ENCODE measurements around the gene PSKH1.

Gene PSKH1

DNA sequence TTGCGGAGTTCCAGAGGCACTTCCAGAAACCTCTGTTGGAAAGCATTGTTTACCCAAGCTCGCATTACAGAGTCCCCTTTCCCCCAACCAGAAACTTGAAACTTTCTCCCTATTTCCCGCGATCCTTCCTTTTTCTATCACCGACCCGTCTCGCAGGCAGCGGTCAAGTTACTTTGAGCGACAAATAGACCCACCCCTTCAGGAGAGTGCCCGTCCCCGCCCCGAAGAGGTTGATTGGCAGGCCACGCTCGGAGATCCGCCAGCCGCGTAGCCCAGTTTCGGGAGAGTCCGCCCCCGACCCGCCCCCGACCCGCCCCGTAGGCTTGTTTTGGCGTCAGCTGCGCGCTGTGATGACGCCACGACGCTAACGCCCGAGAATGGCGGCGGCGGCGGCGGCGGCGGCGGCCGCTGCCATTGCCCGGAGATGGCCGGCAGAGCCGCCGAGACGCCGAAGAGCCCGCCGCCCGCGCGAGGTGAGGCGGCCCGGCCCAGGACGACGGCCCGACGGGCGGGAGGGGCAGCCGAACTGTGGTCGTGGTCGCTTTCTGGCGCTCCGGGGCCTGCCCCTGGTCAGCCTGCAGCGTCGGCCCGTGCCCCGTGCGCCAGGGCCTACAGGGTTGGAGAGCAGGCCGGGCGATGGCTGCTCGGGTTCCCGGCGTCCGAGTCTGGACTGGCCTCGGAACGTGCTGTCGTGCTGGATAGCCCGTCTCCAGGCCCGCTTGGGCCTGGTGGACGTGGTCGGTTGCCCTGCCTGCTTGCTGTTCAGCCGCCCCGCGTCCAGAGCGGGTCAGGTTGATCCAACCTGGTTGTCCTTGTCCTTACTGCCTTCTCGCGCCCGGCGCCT is at the start of gene PSKH1:
TSS of gene PSKH1 (plus strand) at position 356 of the 844 bp plus-strand sequence. CDS start 15,496 bp downstream, outside the sequence.
- H3K4me3 ChIP-seq (ENCODE audit: low read depth in 1 of 2, low read length in 2 of 2) = peak within 1 kb of the TSS; percentile 85 to 95
- H3K9me3 ChIP-seq (ENCODE audit: control insufficient read depth in 1 of 2, low read length in 2 of 2) = no peaks in the 10 kb centered on the region
- H3K27ac ChIP-seq (ENCODE audit: low read length) = peak within 1 kb of the TSS; percentile 92
- no peaks in the 10 kb centered on the region for H3K36me3 ChIP-seq (ENCODE audit: control insufficient read depth in 1 of 2, insufficient read depth in 2 of 2, low read length in 2 of 2)
- no peaks in the 10 kb centered on the region for H3K27me3 ChIP-seq (ENCODE audit: low read depth, low read length)
- H3K4me1 ChIP-seq (ENCODE audit: control insufficient read depth in 1 of 2, insufficient read depth in 2 of 2, low read length in 2 of 2) = peaks cover 15 to 31% of the 10 kb centered on the region in 2 donors

DNA sequence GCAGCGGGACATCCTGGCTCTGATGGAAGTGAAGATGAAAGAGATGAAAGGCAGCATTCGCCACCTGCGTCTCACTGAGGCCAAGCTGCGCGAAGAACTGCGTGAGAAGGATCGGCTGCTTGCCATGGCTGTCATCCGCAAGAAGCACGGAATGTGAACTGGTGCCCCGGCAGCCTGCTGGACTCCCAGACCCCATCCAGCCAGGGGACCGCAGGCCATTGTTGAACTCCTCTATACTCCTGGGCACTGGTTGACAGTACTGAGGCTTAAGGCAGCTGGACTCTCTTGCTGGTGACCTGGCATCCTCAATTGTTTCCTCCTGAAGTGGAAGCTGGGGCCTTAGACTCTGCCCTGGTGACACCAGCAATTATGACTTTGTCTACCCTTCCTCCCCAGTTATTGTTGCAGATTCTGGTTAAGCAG is 49.7 kb upstream of the PSKH1 start:
- no peaks in the 10 kb centered on the region for H3K9me3 ChIP-seq (ENCODE audit: control insufficient read depth in 1 of 2, low read length in 2 of 2)
- H3K27ac ChIP-seq (ENCODE audit: low read length) = peak overlapping the region; percentile 61
- no peaks in the 10 kb centered on the region for H3K27me3 ChIP-seq (ENCODE audit: low read depth, low read length)
- H3K36me3 ChIP-seq (ENCODE audit: control insufficient read depth in 1 of 2, insufficient read depth in 2 of 2, low read length in 2 of 2) = peaks cover 0 to 10% of the 10 kb centered on the region in 2 donors
- peaks cover 26 to 44% of the 10 kb centered on the region in 2 donors for H3K4me1 ChIP-seq (ENCODE audit: control insufficient read depth in 1 of 2, insufficient read depth in 2 of 2, low read length in 2 of 2)
- peak overlapping the region; percentile 56 to 85 for H3K4me3 ChIP-seq (ENCODE audit: low read depth in 1 of 2, low read length in 2 of 2)

DNA sequence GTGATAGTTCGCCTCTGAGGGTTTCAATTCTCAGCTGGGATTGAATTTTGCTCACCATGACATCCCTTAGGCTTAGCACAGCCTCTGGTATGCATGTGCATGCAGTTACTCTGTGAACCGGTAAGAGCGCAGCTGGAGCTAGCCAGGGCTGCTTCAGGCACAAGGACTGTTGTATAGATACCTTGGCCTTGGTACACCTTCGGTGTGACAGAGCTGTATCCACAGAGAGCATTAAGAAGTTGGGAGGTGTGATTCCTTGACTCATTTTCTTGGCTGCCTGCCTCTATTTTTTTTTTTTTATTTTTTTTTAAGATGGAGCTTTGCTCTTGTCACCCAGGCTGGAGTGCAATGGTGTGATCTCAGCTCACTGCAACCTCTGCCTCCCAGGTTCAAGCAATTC is 48.6 kb upstream of the PSKH1 start:
- no peaks in the 10 kb centered on the region for H3K27me3 ChIP-seq (ENCODE audit: low read depth, low read length)
- H3K36me3 ChIP-seq (ENCODE audit: control insufficient read depth in 1 of 2, insufficient read depth in 2 of 2, low read length in 2 of 2) = peaks cover 0 to 10% of the 10 kb centered on the region in 2 donors
- H3K4me3 ChIP-seq (ENCODE audit: low read depth in 1 of 2, low read length in 2 of 2) = peak overlapping the region; percentile 56 to 85
- peak overlapping the region; percentile 61 for H3K27ac ChIP-seq (ENCODE audit: low read length)
- no peaks in the 10 kb centered on the region for H3K9me3 ChIP-seq (ENCODE audit: control insufficient read depth in 1 of 2, low read length in 2 of 2)
- H3K4me1 ChIP-seq (ENCODE audit: control insufficient read depth in 1 of 2, insufficient read depth in 2 of 2, low read length in 2 of 2) = peaks cover 26 to 51% of the 10 kb centered on the region in 2 donors

DNA sequence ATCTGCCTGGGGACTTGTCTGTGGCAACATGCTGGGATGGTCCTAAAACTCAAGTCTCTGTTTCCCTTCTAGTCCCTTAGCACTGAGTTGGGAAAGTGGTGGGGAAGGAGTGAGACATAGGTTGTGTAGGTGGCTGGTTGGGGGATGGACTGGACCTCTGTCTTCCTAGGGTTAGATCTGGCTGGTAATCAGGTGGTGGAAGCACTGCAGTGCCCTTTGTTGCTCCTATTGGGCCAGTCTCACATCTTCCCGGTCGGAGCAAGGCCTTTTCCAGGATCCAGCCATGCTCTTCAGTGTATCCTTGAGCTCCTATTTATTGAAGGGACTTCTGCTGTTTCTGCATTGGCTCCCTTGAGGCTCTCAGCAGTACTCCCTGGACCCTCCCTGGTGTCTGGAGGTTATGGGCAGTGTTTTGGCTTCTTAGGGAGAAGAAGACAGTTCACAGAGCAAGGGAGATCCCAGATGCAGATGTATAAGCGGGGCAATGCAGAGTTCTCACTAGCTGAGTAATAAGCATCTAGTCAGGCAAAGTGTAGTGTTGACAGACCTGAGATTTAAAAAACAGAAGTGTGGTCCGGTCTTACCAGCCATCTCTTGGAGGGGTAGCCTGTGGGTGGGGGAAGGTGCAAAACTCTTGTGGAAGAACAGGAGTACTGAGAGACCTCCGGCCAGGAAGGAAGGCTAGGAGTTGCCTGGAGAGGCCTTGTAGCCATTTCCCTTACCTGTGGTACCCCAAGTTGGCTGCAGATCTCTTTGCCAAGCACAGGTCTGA is 47.6 kb upstream of the PSKH1 start:
- Histone ChIP-seq H3K36me3 (ENCODE audit: control insufficient read depth in 1 of 2, insufficient read depth in 2 of 2, low read length in 2 of 2) (peaks cover 0 to 10% of the 10 kb centered on the region in 2 donors), H3K9me3 (ENCODE audit: control insufficient read depth in 1 of 2, low read length in 2 of 2) (no peaks in the 10 kb centered on the region), H3K4me1 (ENCODE audit: control insufficient read depth in 1 of 2, insufficient read depth in 2 of 2, low read length in 2 of 2) (peaks cover 26 to 51% of the 10 kb centered on the region in 2 donors), H3K27ac (ENCODE audit: low read length) (peak overlapping the region; percentile 81), H3K4me3 (ENCODE audit: low read depth in 1 of 2, low read length in 2 of 2) (peak overlapping the region; percentile 84 to 97), H3K27me3 (ENCODE audit: low read depth, low read length) (no peaks in the 10 kb centered on the region)

DNA sequence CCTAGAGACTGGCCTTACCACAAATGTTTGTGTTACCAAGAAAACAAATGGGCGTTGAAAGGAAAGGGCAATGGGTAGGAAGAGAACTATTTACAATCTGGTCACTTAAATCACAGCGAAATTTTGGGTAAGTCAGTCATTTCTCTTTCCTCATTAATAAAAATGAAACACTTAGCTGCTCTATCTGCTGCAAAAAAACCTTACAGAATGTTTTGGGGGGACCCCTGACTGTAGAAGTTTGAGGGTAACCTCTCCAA is 47.1 kb upstream of the PSKH1 start:
- peaks cover 26 to 51% of the 10 kb centered on the region in 2 donors for H3K4me1 ChIP-seq (ENCODE audit: control insufficient read depth in 1 of 2, insufficient read depth in 2 of 2, low read length in 2 of 2)

DNA sequence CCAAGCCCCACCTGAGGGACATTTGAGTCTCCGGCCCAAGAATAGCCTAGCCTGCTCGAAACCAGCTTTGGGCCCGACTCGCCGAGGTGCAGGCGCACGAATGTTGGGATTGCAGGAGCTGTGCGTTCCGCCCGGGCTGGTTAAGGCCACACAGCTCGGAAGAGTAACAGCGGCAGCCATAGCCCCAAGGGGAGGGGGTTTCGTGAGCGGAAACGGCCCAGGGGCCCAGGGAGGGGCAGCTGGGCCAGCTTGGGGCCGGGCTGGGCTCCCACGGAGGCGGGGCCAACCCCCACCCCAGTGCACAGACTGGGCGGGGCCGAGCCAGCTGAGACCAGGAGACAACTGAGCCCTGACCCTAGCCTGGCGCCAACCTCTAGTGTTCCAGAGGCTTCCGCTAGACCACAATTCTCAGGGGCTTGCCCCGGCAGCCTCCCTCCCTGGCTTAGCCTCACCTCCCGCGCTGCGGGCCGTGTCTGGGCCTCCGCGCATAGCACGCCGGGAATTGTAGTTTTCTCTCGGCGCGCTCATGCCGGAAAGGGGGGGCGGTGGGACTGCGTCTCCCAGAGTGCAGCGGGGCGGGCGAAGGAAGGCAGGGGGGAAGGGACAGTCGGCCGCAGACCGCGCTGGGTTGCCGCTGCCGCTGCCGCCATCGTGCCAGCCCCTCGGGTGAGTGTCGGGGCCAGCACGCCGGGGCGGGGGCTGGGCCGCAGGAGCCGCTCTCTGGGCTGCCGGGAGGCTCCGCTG is 46.6 kb upstream of the PSKH1 start, which contains the start of gene NUTF2:
TSS of gene NUTF2 (plus strand) at position 614 of the 744 bp plus-strand sequence. CDS start 18,198 bp downstream, outside the sequence.
- Histone ChIP-seq H3K4me1 (ENCODE audit: control insufficient read depth in 1 of 2, insufficient read depth in 2 of 2, low read length in 2 of 2) (peaks cover 26 to 51% of the 10 kb centered on the region in 2 donors), H3K27ac (ENCODE audit: low read length) (peak within 1 kb of the TSS; percentile 81), H3K27me3 (ENCODE audit: low read depth, low read length) (no peaks in the 10 kb centered on the region), H3K36me3 (ENCODE audit: control insufficient read depth in 1 of 2, insufficient read depth in 2 of 2, low read length in 2 of 2) (peaks cover 0 to 10% of the 10 kb centered on the region in 2 donors), H3K4me3 (ENCODE audit: low read depth in 1 of 2, low read length in 2 of 2) (peak within 1 kb of the TSS; percentile 84 to 97), H3K9me3 (ENCODE audit: control insufficient read depth in 1 of 2, low read length in 2 of 2) (no peaks in the 10 kb centered on the region)

More for the DNA sequence above, 47.1 kb upstream of the PSKH1 start:
- H3K27ac ChIP-seq (ENCODE audit: low read length) = peak overlapping the region; percentile 81
- H3K4me3 ChIP-seq (ENCODE audit: low read depth in 1 of 2, low read length in 2 of 2) = peak overlapping the region; percentile 84 to 97
- H3K36me3 ChIP-seq (ENCODE audit: control insufficient read depth in 1 of 2, insufficient read depth in 2 of 2, low read length in 2 of 2) = peaks cover 0 to 10% of the 10 kb centered on the region in 2 donors
- H3K27me3 ChIP-seq (ENCODE audit: low read depth, low read length) = no peaks in the 10 kb centered on the region
- H3K9me3 ChIP-seq (ENCODE audit: control insufficient read depth in 1 of 2, low read length in 2 of 2) = no peaks in the 10 kb centered on the region

DNA sequence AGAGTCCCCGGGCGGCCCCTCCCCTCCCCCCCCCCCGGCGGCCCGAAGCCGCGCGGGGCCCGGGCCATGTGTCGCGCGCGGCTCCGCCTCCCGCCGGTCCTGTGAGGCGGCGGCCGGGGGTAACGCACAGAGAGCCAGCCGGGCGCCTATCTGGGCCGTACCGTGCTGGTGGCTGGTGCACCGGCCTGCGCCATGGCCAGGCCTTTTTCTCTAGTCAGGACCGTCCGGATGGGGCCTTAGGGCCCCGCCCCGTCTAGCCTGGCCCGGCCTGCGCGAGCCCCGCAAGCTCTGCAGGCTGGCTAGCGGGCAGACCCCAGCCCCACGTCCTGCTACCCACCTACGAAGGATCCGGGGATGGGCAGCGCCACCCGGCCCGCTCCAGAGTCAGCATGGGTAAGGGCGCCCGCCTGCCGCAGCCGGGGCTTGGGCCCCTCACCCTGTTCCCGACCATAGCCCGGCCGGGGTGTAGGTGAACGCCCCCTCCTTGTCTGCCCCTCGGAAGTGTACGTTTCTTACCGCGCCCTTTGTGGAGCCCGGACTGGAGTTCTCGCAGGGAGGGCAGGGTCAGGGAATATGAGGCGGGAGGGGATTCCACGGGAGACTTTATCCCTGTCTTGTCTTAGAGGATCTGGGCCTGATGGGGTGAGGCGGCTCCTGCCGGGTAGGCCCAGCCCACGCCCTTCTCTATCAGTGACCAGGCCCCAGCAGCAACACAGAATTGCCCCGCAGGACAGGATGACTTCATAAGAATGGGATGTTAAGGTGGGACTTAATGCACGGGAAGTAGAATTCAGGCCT is 45.8 kb upstream of the PSKH1 start, which contains the start of gene CENPT:
TSS of gene CENPT (minus strand) at position 630 of the 798 bp plus-strand sequence. CDS start 13,834 bp downstream, outside the sequence.
- Histone ChIP-seq H3K27ac (ENCODE audit: low read length) (peak within 1 kb of the TSS; percentile 81), H3K36me3 (ENCODE audit: control insufficient read depth in 1 of 2, insufficient read depth in 2 of 2, low read length in 2 of 2) (peaks cover 0 to 6% of the 10 kb centered on the region in 2 donors), H3K9me3 (ENCODE audit: control insufficient read depth in 1 of 2, low read length in 2 of 2) (no peaks in the 10 kb centered on the region), H3K4me1 (ENCODE audit: control insufficient read depth in 1 of 2, insufficient read depth in 2 of 2, low read length in 2 of 2) (peaks cover 26 to 51% of the 10 kb centered on the region in 2 donors), H3K27me3 (ENCODE audit: low read depth, low read length) (no peaks in the 10 kb centered on the region), H3K4me3 (ENCODE audit: low read depth in 1 of 2, low read length in 2 of 2) (peak within 1 kb of the TSS; percentile 84 to 97)

DNA sequence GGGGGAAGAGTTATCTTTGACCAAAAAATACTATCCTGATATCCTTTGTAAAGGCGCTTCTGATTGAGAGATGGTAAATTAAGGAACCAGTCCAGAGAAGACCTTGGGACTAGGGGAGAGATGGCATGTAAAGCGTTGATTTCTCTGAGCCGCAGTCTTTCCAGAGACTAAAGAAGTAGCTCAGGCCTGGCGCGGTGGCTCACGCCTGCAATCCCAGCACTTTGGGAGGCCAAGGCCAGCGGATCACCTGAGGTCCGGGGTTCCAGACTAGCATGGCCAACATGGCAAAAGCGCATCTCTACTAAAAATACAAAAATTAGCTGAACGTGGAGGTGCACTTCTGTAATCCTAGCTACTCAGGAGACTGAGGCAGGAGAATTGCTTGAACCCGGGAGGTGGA is 44.9 kb upstream of the PSKH1 start:
- H3K27me3 ChIP-seq (ENCODE audit: low read depth, low read length) = no peaks in the 10 kb centered on the region
- peaks cover 26 to 49% of the 10 kb centered on the region in 2 donors for H3K4me1 ChIP-seq (ENCODE audit: control insufficient read depth in 1 of 2, insufficient read depth in 2 of 2, low read length in 2 of 2)
- H3K4me3 ChIP-seq (ENCODE audit: low read depth in 1 of 2, low read length in 2 of 2) = peak overlapping the region; percentile 84 to 97
- H3K36me3 ChIP-seq (ENCODE audit: control insufficient read depth in 1 of 2, insufficient read depth in 2 of 2, low read length in 2 of 2) = peaks cover 0 to 6% of the 10 kb centered on the region in 2 donors
- H3K27ac ChIP-seq (ENCODE audit: low read length) = peak overlapping the region; percentile 75
- no peaks in the 10 kb centered on the region for H3K9me3 ChIP-seq (ENCODE audit: control insufficient read depth in 1 of 2, low read length in 2 of 2)

DNA sequence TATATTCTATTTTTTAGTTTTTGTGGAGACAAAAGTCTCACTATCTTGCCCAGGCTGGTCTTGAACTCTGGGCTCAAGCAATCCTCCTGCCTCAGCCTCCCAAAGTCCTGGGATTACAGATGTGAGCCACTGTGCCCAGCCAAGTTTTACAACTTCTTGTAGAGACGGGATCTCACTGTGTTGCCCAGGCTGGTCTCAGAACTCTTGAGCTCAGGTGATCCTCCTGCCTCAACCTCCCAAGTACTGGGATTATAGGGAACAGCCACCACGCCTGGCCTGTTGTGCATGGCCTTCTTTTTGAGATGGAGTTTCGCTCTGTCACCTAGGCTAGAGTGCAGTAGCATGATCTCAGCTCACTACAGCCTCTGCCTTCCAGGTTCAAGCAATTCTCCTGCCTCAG is 39.4 kb upstream of the PSKH1 start:
- H3K4me1 ChIP-seq (ENCODE audit: control insufficient read depth in 1 of 2, insufficient read depth in 2 of 2, low read length in 2 of 2) = peaks cover 8 to 32% of the 10 kb centered on the region in 2 donors
- peaks cover 0 to 6% of the 10 kb centered on the region in 2 donors for H3K36me3 ChIP-seq (ENCODE audit: control insufficient read depth in 1 of 2, insufficient read depth in 2 of 2, low read length in 2 of 2)
- H3K4me3 ChIP-seq (ENCODE audit: low read depth in 1 of 2, low read length in 2 of 2) = no peak overlapping the region
- H3K9me3 ChIP-seq (ENCODE audit: control insufficient read depth in 1 of 2, low read length in 2 of 2) = no peaks in the 10 kb centered on the region
- no peak overlapping the region for H3K27ac ChIP-seq (ENCODE audit: low read length)
- H3K27me3 ChIP-seq (ENCODE audit: low read depth, low read length) = no peaks in the 10 kb centered on the region

DNA sequence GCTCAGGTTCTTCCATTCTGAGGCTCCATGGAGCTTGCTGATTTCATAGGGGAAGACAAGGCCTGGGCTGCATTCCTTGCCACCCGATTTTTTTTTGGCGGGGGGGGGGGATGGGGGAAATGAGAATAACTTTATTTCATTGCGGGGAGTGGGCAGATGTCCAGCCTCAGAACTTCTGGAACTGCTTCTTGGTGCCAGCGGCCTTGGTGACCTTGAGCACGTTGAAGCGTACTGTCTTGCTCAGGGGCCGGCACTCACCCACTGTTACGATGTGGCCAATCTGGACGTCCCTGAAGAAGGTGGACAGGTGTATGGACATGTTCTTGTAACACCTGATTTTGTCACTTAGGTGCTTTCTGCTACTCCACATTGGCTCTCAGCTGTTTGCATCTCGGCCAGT is 37.3 kb upstream of the PSKH1 start:
- Histone ChIP-seq H3K36me3 (ENCODE audit: control insufficient read depth in 1 of 2, insufficient read depth in 2 of 2, low read length in 2 of 2) (peaks cover 0 to 11% of the 10 kb centered on the region in 2 donors), H3K27ac (ENCODE audit: low read length) (no peak overlapping the region), H3K9me3 (ENCODE audit: control insufficient read depth in 1 of 2, low read length in 2 of 2) (no peaks in the 10 kb centered on the region), H3K4me3 (ENCODE audit: low read depth in 1 of 2, low read length in 2 of 2) (no peak overlapping the region), H3K27me3 (ENCODE audit: low read depth, low read length) (no peaks in the 10 kb centered on the region), H3K4me1 (ENCODE audit: control insufficient read depth in 1 of 2, insufficient read depth in 2 of 2, low read length in 2 of 2) (peaks cover 8 to 31% of the 10 kb centered on the region in 2 donors)

Measured in muscle layer of duodenum (tissue), 2 donors.